HG03175 (cell line): ENCODE results near the gene MTA3.
"Not testable (repeated sequence)": the region's sequence is repeated elsewhere in the genome, so short reads cannot be mapped to it uniquely, and the experiment has no call there.

Experiments used
- ATAC-seq: cut with Tn5 transposase; IDR thresholded peaks from one replicate; pipeline ENCODE4 v1.9.1; 2021; ENCODE audit warnings: mild to moderate bottlenecking, moderate library complexity; ENCODE audit not compliant: unreplicated experiment

MTA3 gene

GRCh38 chr2:42568401-42569115 is at the start of gene MTA3:
TSS of gene MTA3 (plus strand) at chr2:42568632. CDS start at chr2:42568746, 114 bp downstream.
- peak; percentile 52 for ATAC-seq

DNA sequence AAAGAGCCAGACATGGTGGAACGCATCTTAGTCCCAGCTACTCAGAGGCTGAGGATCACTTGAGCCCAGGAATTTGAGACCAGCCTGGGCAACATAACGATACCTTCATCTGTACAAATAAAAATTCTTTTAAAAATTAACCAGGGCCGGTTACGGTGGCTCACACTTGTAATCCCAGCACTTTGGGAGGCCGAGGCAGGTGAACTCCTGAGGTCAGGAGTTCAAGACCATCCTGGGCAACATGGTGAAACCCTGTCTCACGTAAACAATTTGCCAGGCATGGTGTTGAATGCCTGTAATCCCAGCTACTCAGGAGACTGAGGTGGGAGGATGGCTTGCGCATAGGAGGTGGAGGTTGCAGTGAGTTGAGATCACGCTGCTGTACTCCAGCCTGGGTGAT is 48.8 kb upstream of the MTA3 start:
- no peak for ATAC-seq

- ATAC-seq = no peak
Measured at GRCh38 chr2:42522035-42522434, 46.4 kb upstream of the MTA3 start.

DNA sequence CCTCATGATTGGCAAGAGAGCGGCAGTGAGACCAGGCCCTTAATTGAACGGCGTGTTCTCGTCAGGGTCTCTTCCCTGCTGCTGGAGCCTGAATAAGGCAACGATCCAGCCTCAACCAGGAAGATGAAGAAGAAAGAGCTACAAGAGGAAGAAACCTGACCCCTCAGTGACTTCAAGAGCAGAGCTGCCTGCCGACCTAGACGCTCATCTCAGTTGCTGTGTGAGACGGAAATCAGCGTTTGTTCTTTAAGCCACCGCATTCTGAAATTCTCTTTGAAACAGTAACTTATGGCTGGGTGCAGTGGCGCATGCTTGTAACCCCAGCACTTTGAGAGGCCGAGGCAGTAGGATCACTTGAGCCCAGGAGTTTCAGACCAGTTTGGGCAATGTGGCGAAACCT is 45.1 kb upstream of the MTA3 start:
- no peak for ATAC-seq

DNA sequence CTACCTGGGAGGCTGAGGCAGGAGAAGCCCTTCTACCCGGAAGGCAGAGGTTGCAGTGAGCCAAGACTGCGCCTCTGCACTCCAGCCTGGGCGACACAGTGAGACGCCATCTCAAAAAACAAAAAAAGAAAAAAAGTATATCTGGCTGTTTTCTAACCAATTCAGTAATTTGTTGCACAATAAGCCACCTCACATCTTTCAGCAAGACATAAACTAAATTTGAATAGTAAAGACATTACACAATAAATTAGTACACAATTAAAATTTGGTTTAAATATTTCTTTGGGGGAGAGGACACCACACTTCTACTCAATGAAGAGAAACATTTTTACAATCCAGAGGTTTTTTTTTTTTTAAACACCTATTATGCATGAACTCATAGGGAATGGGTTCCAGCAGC is 36.0 kb upstream of the MTA3 start:
- ATAC-seq = no peak

DNA sequence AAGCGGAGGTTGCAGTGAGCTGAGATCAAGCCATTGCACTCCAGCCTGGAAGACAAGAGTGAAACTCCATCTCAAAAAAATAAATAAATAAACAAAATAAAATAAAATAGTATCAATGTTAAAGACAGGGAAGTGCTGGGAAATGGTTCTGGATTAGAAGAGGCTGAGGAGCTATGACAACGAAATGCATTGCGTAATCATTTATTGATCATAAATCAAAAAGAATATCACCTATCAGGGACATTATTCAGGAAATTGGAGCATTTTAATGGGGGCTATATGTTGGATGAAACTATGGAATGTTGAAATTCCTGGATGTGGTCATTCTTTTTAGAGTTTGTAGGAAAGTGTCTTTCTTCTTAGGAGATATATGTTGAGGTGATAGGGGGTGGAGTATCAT is 30.9 kb upstream of the MTA3 start:
- no peak for ATAC-seq

DNA sequence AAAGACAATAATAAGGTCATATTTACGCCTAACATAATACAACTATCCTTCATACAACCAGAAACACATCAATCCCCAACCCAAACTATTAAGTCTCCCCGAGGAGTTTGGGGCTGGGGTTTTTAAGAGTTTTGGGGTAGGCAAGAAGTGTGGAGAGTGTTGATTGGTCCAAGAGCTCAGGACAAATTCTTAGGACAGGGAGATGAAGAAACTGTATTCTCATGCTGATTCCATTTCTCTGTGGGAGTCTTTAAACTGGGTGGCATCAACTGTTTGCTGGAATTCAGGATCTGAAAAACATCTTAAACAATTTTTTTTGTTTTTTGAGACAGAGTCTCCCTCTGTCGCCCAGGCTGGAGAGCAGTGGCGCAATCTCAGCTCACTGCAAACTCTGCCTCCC is 25.6 kb upstream of the MTA3 start:
- ATAC-seq = no peak

DNA sequence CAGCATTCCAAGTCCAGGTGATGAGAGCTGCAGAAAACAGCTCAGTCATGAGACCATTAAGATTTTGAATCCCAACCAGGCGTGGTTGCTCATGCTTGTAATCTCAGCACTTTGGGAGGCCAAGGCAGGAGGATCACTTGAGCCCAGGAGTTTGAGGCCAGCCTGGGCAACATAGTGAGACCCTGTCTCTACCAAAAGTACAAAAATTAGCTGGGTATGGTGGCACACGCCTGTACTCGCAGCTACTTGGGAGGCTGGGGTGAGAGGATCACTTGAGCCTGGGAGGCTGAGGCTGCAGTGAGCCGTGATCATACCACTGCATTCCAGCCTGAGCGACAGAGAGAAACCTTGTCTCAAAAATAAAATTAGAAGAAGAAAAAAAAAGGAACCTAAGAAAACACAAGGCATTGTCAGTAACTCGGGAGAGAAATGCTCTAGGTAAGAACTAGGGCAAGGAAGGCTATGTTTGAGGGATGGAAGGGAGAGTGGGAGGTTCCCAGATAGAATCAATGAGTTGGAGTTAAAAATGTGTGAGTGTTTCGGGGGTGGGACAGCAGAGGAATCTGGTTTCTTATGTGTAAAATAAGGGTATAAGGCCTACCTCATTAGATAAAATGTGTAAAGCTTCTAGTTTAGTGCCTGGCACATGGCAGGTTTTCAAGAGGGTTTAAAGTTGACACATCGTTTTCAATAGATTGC is 23.3 kb upstream of the MTA3 start:
- no peak for ATAC-seq

DNA sequence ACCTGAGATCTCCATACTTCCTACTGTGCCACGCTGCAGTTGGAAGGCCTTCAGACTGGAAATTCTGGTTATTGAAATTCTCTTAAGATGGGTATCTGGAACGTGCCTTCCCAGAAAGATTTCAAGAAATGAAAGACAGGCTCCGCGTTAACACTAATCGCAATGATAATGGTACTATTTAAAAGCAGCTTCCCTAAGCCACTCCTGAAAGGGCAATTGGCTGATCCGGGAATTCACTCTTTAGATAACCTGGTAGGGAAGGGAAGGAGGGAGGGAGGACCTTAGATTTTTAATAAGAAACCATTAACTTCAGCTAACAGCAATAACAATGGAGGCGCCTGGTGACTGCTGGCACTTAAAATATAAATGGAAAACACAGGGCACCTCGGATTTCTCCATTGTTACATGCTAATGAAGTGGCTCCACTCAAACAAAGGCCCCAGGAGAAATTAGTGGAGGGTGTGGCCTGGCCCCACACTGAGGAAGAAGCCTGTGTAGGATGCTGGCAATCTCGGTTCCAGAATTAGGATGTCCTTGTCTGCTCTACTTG is 22.5 kb upstream of the MTA3 start:
- no peak for ATAC-seq

DNA sequence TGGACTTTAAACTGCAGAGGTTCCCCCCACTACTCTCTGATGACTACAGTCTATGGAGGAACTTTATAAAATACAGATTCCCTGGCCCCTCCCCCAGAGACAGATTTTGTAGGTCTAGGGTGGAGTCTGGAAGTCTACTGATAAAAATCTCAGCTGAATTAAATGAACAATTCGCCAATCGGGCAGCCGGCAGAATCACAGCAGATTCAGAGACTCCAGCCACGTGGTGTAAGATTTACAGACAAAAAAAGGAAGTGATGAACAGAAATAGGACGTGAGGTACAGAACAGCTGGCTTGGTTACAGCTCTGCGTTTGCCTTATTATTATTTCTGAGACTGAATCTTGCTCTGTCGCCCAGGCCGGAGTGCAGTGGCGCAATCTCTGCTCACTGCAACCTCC is 21.4 kb upstream of the MTA3 start:
- peak; percentile 72 for ATAC-seq

- no peak for ATAC-seq
Measured at GRCh38 chr2:42547446-42548295, 20.8 kb upstream of the MTA3 start.

DNA sequence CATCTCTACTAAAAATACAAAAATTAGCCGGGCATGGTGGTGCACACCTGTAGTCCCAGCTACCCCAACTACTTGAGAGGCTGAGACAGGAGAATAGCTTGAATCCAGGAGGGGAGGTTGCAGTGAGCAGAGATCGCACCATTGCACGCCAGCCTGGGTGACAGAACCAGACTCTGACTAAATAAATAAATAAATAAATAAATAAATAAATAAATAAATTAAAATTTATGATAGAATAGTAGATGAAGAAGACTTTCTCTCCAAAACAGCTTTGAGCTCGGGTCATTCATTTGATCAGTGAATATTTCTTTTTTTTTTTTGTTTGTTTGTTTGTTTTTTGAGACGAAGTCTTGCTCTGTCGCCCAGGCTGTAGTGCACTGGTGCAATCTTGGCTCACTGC is 17.6 kb upstream of the MTA3 start:
- ATAC-seq = no peak

DNA sequence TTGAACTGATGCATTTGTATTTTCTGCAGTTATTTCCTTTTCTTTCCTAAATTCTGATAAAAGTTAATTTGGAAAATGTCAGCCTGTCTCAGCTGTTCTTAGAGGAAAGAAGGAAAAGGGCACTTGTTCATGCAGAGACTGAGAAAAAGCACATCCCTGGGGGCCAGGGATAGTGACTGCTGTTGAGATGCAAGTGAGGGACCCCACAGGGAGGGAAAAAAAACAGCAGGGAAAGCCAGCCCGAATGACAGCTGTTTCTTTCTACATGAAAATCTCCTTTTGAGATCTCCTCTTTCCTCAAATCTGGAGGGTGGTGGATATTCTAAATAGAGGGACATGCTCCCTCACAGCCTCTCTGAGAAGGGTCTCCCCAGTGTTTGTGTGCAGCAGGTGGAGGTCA is 14.0 kb upstream of the MTA3 start:
- no peak for ATAC-seq

DNA sequence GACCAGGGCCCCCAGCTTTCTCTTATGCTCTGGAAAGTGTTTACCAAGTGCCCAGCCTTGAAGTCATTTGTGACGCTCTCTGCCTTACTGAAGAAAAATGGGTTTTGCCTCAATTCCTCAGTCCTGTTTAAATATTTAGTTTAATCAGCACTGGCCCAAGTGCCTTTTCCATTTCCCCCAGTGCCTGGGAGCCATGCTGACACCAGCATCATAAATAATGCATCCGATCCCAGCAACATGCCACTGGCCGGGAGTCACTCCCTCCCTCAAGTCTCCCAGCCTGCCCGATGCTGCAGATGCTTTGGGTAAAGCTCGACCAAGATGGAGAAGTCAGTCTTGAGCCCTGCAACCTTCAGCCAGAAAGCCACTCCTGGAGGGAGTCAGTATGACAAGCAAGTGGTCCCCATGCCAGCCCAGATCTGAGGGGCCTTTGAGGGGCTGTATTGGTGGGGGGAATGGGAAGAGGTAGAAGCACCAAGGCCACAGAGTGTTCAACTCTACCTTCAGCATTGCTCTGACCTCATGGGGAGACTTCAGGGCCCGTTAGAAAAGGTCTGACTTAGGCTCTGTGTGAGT is 12.0 kb upstream of the MTA3 start:
- ATAC-seq = no peak

GRCh38 chr2:42557306-42557705 is 11.1 kb upstream of the MTA3 start:
- no peak for ATAC-seq

DNA sequence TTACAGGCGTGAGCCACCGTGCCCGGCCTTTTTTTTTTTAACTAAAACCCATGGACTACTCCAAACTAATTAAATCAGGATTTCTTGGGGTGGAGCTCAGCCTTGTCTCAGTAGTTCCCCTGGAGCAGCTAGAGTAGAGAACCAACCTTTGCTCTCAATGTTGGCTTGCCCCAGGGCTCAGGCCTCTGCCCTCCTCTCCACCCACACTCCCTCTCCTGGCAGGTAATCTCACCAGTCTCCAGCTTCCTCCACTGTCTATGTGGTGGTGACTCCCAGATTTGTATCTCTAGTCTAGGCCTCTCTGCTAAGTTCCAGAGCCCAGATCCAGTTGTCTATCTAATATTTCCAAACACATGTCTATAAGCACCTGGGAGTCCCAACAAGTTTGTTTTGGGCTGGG is 9.6 kb upstream of the MTA3 start:
- no peak for ATAC-seq

DNA sequence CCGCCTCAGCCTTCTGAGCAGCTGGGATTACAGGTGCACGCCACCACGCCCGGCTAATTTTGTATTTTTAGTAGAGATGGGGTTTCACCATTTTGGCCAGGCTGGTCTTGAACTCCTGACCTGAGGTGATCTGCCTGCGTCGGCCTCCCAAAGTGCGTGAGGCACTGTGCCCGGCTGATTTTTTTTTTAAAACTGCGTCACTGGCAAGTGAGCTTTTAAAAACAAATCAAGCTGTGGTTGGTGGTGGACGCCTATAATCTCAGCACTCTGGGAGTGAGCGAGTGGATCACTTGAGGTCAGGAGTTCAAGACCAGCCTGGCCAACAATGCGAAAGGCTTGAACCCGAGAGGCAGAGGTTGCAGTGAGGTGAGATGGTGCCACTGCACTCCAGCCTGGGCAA is 8.3 kb upstream of the MTA3 start:
- ATAC-seq = not testable (repeated sequence)

GRCh38 chr2:42560899-42561298 is 7.5 kb upstream of the MTA3 start:
- ATAC-seq = no peak

GRCh38 chr2:42562474-42563144 is 5.8 kb upstream of the MTA3 start:
- ATAC-seq = no peak

DNA sequence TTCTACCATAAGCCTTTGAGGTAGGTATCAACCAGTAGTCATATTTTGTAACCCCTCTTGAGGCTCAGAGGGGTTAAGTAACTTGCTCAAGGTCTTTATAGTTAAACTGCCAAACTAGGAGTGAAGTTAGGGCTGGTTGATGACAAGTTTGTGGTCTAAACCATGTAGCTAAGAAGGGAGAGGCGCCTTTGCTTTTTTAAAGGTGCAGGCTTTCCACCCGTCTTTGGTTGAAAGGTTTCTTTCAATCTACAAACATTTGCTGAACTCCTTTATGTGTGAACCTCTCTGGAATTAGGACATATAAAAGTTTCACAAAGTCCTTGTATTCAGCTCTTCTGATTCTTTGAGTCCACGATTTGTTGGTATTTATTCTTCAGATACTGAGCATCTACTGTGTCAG is 2.4 kb upstream of the MTA3 start:
- ATAC-seq = no peak
